ENCODE measurements around the gene IDE. TPM values are rescaled to one million over a fixed set of nuclear protein-coding genes. Genes with fewer than 3 reads are reported as not detected.

The IDE gene
- total and polyA plus RNA-seq, 9 of the 15 experiments (the other 6 are each of a cell fraction or from before 2014, with no cell fraction given): 10.2 to 50.6 (median 33.2) TPM

- BruUV-seq (replicated peaks): no TSS peak
- POLR2A ChIA-PET: interaction anchor here (0.7 kb wide), 1 partner anchor 177 kb away, joined by 3 read pairs; no protein-coding TSS in a partner anchor
- intact Hi-C loops (cut with micrococcal nuclease): no loop called here
- Histone ChIP-seq H3K9me1 (ENCODE audit: control insufficient read depth, insufficient read depth, low read length) (no peaks in the 10 kb centered on the region), H3K9ac (ENCODE audit: insufficient read depth in 1 of 2, low read depth in 2 of 2, low read length in 2 of 2) (no peak overlapping the region), H3K4me2 (ENCODE audit: insufficient read depth, low read length) (no peak overlapping the region), H2AFZ (ENCODE audit: low read depth, low read length) (no peak overlapping the region), H3K36me3 (ENCODE audit: control insufficient read depth, insufficient read depth, low read length) (no peaks in the 10 kb centered on the region), H4K20me1 (replicated peaks; ENCODE audit: control insufficient read depth, insufficient read depth, low read length) (no peaks in the 10 kb centered on the region), H3K27me3 (ENCODE audit: control insufficient read depth in 2 of 2, insufficient read depth in 2 of 2, low read length in 2 of 2) (no peaks in the 10 kb centered on the region; a peak in 2 of 5 replicates), H3K79me2 (ENCODE audit: control insufficient read depth, insufficient read depth, low read length) (no peaks in the 10 kb centered on the region), H3K9me3 (replicated peaks; ENCODE audit: control insufficient read depth, insufficient read depth, low read depth, low read length) (no peaks in the 10 kb centered on the region), H3K4me1 (replicated peaks in 1 of 2; ENCODE audit: control insufficient read depth in 2 of 2, insufficient read depth in 2 of 2, low read length in 2 of 2) (peaks cover 5 to 11% of the 10 kb centered on the region in 2 experiments; a peak in 3 of 5 replicates), H3K27ac (ENCODE audit: extremely low read depth, low read depth, low read length) (no peak overlapping the region), H3K4me3 (no peak overlapping the region)
- ATAC-seq: no peak
- TF ChIP-seq CHCHD3 (CRISPR knock-in tag; IDR thresholded peaks at IDR 0.05) (no peak), CREB3L1 (IDR thresholded peaks at IDR 0.05; ENCODE audit: borderline replicate concordance, low read depth) (no peak), MTA2 (IDR thresholded peaks at IDR 0.05; ENCODE audit: low read depth) (no peak), ATF1 (CRISPR knock-in tag; IDR thresholded peaks at IDR 0.05) (no peak), ATF1 (tag; IDR thresholded peaks at IDR 0.05) (no peak), MCM5 (IDR thresholded peaks at IDR 0.05; ENCODE audit: low read depth) (no peak), BRCA1 (IDR thresholded peaks at IDR 0.05) (no peak), BRCA1 (CRISPR knock-in tag; IDR thresholded peaks at IDR 0.05) (no peak), MTA1 (IDR thresholded peaks at IDR 0.05; ENCODE audit: borderline replicate concordance) (no peak), POLR2AphosphoS5 (IDR thresholded peaks at IDR 0.05; ENCODE audit: control insufficient read depth, insufficient read depth, low read depth, low read length) (no peak), PHF21A (IDR thresholded peaks at IDR 0.05; ENCODE audit: borderline replicate concordance, low read depth) (no peak), JUNB (CRISPR knock-in tag; conservative IDR thresholded peaks at IDR 0.05) (no peak), ZNF830 (CRISPR knock-in tag; IDR thresholded peaks at IDR 0.05) (no peak), E2F3 (CRISPR knock-in tag; IDR thresholded peaks at IDR 0.05) (no peak), ZBTB8A (IDR thresholded peaks at IDR 0.05; ENCODE audit: partially characterized antibody) (no peak), RBFOX2 (IDR thresholded peaks at IDR 0.05; ENCODE audit: low read depth, low read length) (no peak), HES1 (IDR thresholded peaks at IDR 0.05; ENCODE audit: low read depth) (no peak), FOXK2 (conservative IDR thresholded peaks at IDR 0.05 in 1 of 2, IDR thresholded peaks at IDR 0.05 in 1 of 2; ENCODE audit: low read depth in 2 of 2) (no peak)
- in situ Hi-C loops (cut with MboI): no loop called here
- CTCF ChIA-PET (ENCODE audit: low intra/inter-chr PET ratio): no interaction called here
- DNase-seq (ENCODE audit: extremely low read depth in 1 of 4, low spot score in 3 of 4): no peak
- FAIRE-seq: no peak
- 47% methylated on average over 7 of the region's 8 CpGs for WGBS (ENCODE audit: insufficient coverage, low coverage, missing lambda C conversion rate)
These were observed 162.5 kb downstream of the IDE start for GRCh38 chr10:92411406-92411805.

All from K562 (cell line).